ENCODE measurements around the gene DLX3. TPM values are rescaled to one million over a fixed set of nuclear protein-coding genes. Genes with fewer than 3 reads are reported as not detected.

The DLX3 gene
- total RNA-seq, 1 donor from 2014 or later, result not detected

GRCh38 chr17:49978501-49978900 is 16.5 kb downstream of the DLX3 start:
- Mint-ChIP-seq H3K4me1 (no peaks in the 10 kb centered on the region), H3K36me3 (ENCODE audit: low read depth) (no peaks in the 10 kb centered on the region), H3K27ac (no peak overlapping the region), H3K9me3 (no peaks in the 10 kb centered on the region), H3K27me3 (peaks cover 74% of the 10 kb centered on the region), H3K4me3 (no peak overlapping the region)
- POLR2A ChIA-PET, result no interaction called here
- DNase-seq (no peak), ATAC-seq (ENCODE audit: low read depth) (no peak)
- TF ChIP-seq, protein P1, sequence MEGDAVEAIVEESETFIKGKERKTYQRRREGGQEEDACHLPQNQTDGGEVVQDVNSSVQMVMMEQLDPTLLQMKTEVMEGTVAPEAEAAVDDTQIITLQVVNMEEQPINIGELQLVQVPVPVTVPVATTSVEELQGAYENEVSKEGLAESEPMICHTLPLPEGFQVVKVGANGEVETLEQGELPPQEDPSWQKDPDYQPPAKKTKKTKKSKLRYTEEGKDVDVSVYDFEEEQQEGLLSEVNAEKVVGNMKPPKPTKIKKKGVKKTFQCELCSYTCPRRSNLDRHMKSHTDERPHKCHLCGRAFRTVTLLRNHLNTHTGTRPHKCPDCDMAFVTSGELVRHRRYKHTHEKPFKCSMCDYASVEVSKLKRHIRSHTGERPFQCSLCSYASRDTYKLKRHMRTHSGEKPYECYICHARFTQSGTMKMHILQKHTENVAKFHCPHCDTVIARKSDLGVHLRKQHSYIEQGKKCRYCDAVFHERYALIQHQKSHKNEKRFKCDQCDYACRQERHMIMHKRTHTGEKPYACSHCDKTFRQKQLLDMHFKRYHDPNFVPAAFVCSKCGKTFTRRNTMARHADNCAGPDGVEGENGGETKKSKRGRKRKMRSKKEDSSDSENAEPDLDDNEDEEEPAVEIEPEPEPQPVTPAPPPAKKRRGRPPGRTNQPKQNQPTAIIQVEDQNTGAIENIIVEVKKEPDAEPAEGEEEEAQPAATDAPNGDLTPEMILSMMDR (IDR thresholded peaks at IDR 0.05), result no peak
- intact Hi-C loops (cut with micrococcal nuclease), result no loop called here
- CTCF ChIA-PET, result interaction anchor here (0.8 kb wide), 1 partner anchor 18 kb away, joined by 4 read pairs; no protein-coding TSS in a partner anchor

GRCh38 chr17:49977463-49978389 is 17.3 kb downstream of the DLX3 start:
- Mint-ChIP-seq H3K27ac (no peak overlapping the region), H3K4me1 (no peaks in the 10 kb centered on the region), H3K27me3 (peaks cover 78% of the 10 kb centered on the region), H3K36me3 (ENCODE audit: low read depth) (no peaks in the 10 kb centered on the region), H3K4me3 (no peak overlapping the region), H3K9me3 (no peaks in the 10 kb centered on the region)
- ChIA-PET CTCF (interaction anchor here (0.8 kb wide), 1 partner anchor 19 kb away, joined by 4 read pairs; no protein-coding TSS in a partner anchor), POLR2A (interaction anchor here (0.7 kb wide), 1 partner anchor 924 kb away, joined by 3 read pairs; no protein-coding TSS in a partner anchor)
- DNase-seq, result no peak
- no peak for ATAC-seq (ENCODE audit: low read depth)
- TF ChIP-seq, protein P1 (IDR thresholded peaks at IDR 0.05), result no peak
- intact Hi-C loops (cut with micrococcal nuclease), result no loop called here

- H3K27me3 Mint-ChIP-seq, result peaks cover 77% of the 10 kb centered on the region
- CTCF ChIA-PET, result no interaction called here
- no peaks in the 10 kb centered on the region for H3K36me3 Mint-ChIP-seq (ENCODE audit: low read depth)
- no peaks in the 10 kb centered on the region for H3K4me1 Mint-ChIP-seq
- H3K4me3 Mint-ChIP-seq, result no peak overlapping the region
- no peak overlapping the region for H3K27ac Mint-ChIP-seq
- intact Hi-C loops (cut with micrococcal nuclease), result no loop called here
- POLR2A ChIA-PET, result no interaction called here
- TF ChIP-seq, protein P1 (IDR thresholded peaks at IDR 0.05), result no peak
- H3K9me3 Mint-ChIP-seq, result no peaks in the 10 kb centered on the region
- DNase-seq, result no peak
- no peak for ATAC-seq (ENCODE audit: low read depth)
Measured at GRCh38 chr17:49976828-49977202, 18.2 kb downstream of the DLX3 start.

DNA sequence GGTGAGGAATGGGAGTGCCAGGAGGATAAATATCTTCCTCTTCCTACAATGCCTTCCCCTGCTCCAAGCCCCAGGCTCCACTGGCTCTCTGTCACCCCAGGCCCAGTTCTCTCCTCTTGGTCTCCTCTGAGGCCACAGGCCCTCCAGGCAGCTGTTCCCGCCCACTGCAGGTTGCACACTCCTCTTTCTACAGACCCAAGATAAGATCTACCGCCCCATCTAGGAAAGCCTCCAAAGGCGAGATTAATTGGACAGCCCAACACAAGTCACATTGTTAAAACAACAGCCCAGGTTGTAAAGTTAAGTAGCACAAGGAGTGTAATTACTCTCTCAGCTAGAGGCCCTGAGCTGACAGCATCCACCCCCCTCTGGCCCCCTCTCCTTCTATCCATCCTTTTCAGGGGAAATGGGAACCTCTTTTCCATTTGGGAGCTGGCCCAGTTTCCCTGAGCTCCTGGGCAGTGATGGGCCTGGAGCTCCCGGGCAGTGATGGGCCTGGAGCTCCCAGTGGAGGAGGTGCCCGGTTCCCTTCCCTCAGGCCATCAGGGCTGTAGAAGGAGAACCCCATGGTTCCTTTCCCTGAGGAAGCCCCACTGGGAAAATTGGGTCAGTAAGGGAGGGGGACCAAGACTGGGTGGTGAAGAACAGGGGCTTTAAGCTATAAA is 18.7 kb downstream of the DLX3 start:
- ATAC-seq (ENCODE audit: low read depth), result no peak
- intact Hi-C loops (cut with micrococcal nuclease), result no loop called here
- POLR2A ChIA-PET, result no interaction called here
- H3K9me3 Mint-ChIP-seq, result no peaks in the 10 kb centered on the region
- H3K4me3 Mint-ChIP-seq, result no peak overlapping the region
- H3K4me1 Mint-ChIP-seq, result peaks cover 3% of the 10 kb centered on the region
- CTCF ChIA-PET, result no interaction called here
- H3K36me3 Mint-ChIP-seq (ENCODE audit: low read depth), result no peaks in the 10 kb centered on the region
- H3K27me3 Mint-ChIP-seq, result peaks cover 78% of the 10 kb centered on the region
- TF ChIP-seq, protein P1 (IDR thresholded peaks at IDR 0.05), result no peak
- no peak for DNase-seq
- no peak overlapping the region for H3K27ac Mint-ChIP-seq

GRCh38 chr17:49975531-49975930 is 19.5 kb downstream of the DLX3 start:
- intact Hi-C loops (cut with micrococcal nuclease), result no loop called here

More at GRCh38 chr17:49975531-49975930, 19.5 kb downstream of the DLX3 start:
- TF ChIP-seq, protein P1 (IDR thresholded peaks at IDR 0.05), result no peak
- DNase-seq (no peak), ATAC-seq (ENCODE audit: low read depth) (no peak)
- Mint-ChIP-seq H3K27me3 (peaks cover 78% of the 10 kb centered on the region), H3K9me3 (no peaks in the 10 kb centered on the region), H3K4me1 (peaks cover 9% of the 10 kb centered on the region), H3K27ac (no peak overlapping the region), H3K36me3 (ENCODE audit: low read depth) (no peaks in the 10 kb centered on the region), H3K4me3 (no peak overlapping the region)
- ChIA-PET CTCF (no interaction called here), POLR2A (no interaction called here)
